HUES48 (cell line): ENCODE data around the gene TWIST2.

Experiments
- H3K27ac ChIP-seq: one replicate; pipeline ENCODE4 v1.7.0; 2013; ENCODE audit warnings: low read depth, low read length, inconsistent platforms
- H3K27me3 ChIP-seq: 2 replicates; pipeline ENCODE4 v1.6.1; 2013; ENCODE audit warnings: mild to moderate bottlenecking, low read length; ENCODE audit not compliant: control insufficient read depth, insufficient read depth
- H3K36me3 ChIP-seq: 2 replicates; pipeline ENCODE4 v1.6.1; 2013; ENCODE audit warnings: low read length; ENCODE audit not compliant: control insufficient read depth, insufficient read depth
- H3K4me1 ChIP-seq: 2 replicates; pipeline ENCODE4 v1.6.1; 2013; ENCODE audit warnings: mild to moderate bottlenecking, low read length; ENCODE audit not compliant: control insufficient read depth, insufficient read depth
- H3K4me3 ChIP-seq: 2 replicates; pipeline ENCODE4 v1.5.1; 2013; ENCODE audit warnings: mild to moderate bottlenecking, low read depth, low read length
- H3K9ac ChIP-seq: 2 replicates; pipeline ENCODE4 v1.6.1; 2013; ENCODE audit warnings: mild to moderate bottlenecking, low read depth, low read length, moderate library complexity
- H3K9me3 ChIP-seq: 2 replicates; pipeline ENCODE4 v1.6.1; 2013; ENCODE audit warnings: low read length; ENCODE audit not compliant: control insufficient read depth, insufficient read depth

TWIST2 gene

DNA sequence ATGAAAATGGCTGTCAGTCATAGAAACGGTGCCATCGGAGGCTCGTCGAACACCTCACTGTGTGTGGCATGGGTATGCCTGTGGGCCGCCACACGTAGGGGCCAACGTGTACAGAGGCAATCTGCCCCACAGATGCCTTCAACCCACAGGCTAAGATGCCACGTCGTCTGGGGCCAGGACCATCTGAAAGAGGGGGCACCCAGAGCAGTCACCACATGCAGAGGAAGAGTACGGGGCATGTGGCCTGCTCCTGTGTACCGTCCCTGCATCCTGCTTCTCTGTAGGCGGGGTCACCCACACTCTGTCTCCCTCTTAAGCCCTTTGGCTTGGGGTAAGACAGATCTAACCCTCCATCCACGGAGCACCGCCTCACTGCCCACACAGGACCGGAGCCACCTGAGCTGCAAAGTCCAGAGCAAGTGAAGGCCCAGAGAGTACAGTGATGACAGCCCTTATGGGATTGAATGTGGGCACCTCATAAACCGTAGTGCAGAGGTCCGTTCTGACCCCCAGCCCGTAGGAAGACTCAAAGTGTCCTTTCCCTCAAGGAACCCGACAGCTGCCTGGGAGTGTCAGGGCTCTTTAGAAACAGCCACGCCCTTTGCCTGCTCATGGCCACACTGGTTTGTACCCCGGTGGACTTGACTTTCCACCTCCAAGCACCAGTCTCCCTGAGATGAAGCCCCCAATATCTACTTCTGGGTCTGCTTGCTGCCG lies 66.2 kb downstream of the TWIST2 start:
- Histone ChIP-seq H3K27ac (no peak overlapping the region), H3K36me3 (no peaks in the 10 kb centered on the region), H3K4me1 (no peaks in the 10 kb centered on the region), H3K4me3 (no peak overlapping the region), H3K9ac (no peak overlapping the region), H3K9me3 (no peaks in the 10 kb centered on the region), H3K27me3 (no peaks in the 10 kb centered on the region)

DNA sequence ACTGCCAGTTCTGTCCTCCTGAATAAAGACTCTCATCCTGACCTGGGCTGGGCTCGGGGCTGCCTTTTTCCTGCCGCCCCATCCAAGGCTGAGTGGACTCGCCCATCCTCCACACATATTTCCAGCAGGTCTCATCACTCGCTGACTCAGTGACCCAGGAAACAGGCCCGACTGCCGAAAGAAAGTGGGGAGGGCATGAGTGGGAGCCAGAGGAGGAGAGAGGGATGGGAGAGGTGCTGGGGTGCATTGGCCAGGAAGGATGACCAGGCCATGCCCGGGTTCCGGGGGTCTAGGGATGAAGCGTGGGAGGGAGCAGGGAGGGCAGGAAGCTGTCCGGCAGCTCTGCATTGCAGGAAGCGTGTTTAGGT lies 66.7 kb downstream of the TWIST2 start:
- no peak overlapping the region for H3K9ac ChIP-seq
- H3K4me3 ChIP-seq = no peak overlapping the region
- H3K27me3 ChIP-seq = no peaks in the 10 kb centered on the region
- H3K4me1 ChIP-seq = no peaks in the 10 kb centered on the region
- no peaks in the 10 kb centered on the region for H3K9me3 ChIP-seq
- H3K27ac ChIP-seq = no peak overlapping the region
- H3K36me3 ChIP-seq = no peaks in the 10 kb centered on the region

DNA sequence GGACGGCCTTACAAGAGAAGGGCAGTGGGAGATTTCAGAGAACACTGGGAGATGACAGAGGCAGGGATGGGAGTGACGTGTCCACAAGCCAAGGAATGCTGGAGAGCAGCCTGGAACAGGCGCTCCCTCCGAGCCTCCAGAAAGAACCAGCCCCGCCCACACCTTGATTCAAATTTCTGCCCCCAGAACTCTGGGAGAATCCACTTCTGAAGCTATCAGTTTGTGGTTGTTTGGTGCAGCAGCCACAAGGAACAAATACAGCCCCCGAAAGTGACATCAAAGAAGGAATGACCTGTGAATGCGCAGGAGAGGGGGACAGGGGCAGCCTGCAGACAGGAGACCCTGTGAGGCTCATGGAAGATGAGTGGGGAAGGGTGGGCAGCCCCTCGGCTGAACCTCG lies 67.3 kb downstream of the TWIST2 start:
- Histone ChIP-seq H3K27ac (no peak overlapping the region), H3K9ac (no peak overlapping the region), H3K4me3 (no peak overlapping the region), H3K27me3 (no peaks in the 10 kb centered on the region), H3K36me3 (no peaks in the 10 kb centered on the region), H3K4me1 (no peaks in the 10 kb centered on the region), H3K9me3 (no peaks in the 10 kb centered on the region)

DNA sequence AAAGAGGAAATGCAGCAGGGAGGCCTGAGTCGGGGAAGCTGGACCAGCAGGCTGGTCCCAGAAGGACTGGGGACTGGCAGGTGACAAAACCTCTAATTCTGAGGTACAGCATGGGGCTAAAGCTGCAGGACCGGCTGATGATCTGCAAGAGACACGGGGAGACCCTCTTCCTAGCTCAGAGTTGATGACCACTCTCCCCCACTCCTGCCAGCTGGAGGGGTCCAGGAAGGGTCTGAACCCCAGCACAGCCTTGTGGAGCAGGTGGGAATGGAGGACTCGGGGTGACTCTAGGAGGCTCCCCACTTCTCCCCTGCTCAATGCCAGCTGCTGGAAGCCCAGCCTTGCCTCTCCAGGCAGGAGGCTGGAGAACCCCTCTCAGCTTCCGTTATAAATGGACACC lies 67.7 kb downstream of the TWIST2 start:
- no peaks in the 10 kb centered on the region for H3K9me3 ChIP-seq

DNA sequence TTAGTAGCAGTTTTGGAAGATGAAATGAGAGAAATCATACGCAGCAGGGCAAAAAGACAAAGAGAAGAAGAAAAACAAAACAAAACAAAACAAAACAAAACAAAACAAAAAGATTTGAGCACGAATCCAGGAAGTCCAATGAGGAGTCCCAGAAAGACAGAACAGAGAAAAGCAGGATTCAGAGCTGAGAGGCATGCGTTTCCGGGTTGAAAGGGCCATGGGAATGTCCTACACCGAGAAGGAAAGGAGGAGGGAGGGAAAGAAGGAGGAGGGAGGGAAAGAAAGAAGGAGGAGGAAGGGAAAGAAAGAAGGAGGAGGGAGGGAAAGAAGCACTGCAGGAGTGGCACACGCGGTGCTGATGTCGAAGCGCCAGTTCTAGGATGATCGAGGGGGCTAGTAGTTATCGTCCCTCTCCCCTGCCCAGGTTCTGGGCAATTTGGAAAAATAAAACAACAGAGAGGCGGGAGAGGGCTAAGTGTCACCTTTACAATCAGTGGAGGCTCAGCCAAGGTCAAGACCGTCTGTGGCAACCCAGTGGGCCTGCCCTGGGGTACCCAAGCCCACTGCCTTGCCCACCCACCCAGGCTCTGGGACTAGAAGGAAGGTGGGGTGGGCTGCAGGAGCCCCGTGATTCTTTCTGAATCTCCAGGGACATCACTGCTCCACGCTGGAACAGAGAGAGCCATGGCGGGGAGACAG lies 68.4 kb downstream of the TWIST2 start:
- no peak overlapping the region for H3K27ac ChIP-seq
- no peak overlapping the region for H3K9ac ChIP-seq
- H3K9me3 ChIP-seq = no peaks in the 10 kb centered on the region
- no peaks in the 10 kb centered on the region for H3K27me3 ChIP-seq
- no peak overlapping the region for H3K4me3 ChIP-seq
- H3K36me3 ChIP-seq = no peaks in the 10 kb centered on the region
- H3K4me1 ChIP-seq = no peaks in the 10 kb centered on the region

More for the DNA sequence above, 67.7 kb downstream of the TWIST2 start:
- H3K27ac ChIP-seq = no peak overlapping the region
- no peaks in the 10 kb centered on the region for H3K27me3 ChIP-seq
- H3K36me3 ChIP-seq = no peaks in the 10 kb centered on the region
- H3K4me3 ChIP-seq = no peak overlapping the region
- no peaks in the 10 kb centered on the region for H3K4me1 ChIP-seq
- H3K9ac ChIP-seq = no peak overlapping the region

DNA sequence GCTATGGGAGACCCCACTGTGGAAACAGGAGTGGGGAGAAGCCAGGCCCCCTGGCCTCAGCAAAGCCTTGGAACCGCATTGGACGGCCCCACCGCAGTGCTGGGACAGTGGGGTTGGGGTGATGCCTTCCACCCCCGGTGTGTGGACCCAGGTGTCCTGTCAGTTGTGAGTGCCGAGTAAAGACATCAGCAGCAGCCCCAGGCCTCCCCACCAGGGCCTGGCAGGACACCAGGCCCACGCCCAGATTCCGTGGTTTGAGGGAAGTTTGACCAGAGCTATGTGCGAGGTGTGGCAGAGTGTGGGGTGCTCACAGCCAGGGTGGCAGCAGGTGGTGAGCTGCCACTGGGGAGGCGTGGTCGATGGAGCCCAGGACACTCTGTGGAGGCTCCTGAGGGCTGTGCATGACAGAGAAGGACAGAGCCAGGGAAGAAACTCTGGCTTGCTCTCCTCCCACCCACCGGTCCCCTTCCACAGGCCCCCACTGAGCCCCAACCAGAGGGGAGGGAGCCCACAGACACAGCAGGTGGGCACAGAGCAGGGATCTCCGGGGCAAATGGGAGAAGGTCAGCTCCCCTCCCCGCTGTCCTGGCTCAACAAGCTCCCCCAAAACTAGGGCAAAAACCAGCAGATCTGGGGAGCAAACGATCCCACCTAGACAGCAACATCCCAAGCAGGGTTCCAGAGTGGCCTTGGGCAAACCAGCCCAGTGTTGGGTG lies 69.1 kb downstream of the TWIST2 start:
- Histone ChIP-seq H3K4me1 (no peaks in the 10 kb centered on the region), H3K36me3 (no peaks in the 10 kb centered on the region), H3K9me3 (no peaks in the 10 kb centered on the region), H3K4me3 (no peak overlapping the region), H3K27me3 (no peaks in the 10 kb centered on the region), H3K9ac (no peak overlapping the region), H3K27ac (no peak overlapping the region)

DNA sequence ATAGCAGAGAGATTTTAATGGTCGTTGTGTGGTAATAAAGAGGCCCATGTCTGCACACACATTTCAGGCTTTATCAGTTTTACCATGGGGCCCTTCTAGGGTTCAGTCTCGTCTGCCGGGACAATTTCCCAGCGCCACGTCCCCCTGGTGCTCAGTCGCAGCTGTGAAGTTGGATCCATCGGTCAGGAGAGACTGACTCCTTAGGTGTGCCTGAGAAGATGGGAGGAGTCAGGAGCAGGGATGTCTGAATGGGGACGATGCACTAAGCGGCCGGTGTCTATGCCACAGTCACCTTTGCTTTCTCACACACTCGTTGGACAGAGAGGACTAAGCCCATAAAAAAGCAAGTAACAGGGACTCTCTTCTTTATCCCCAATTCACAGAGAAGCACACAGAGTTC lies 71.4 kb downstream of the TWIST2 start:
- Histone ChIP-seq H3K36me3 (no peaks in the 10 kb centered on the region), H3K27me3 (no peaks in the 10 kb centered on the region), H3K4me1 (no peaks in the 10 kb centered on the region)

GRCh38 chr2:238920053-238920452 lies 72.2 kb downstream of the TWIST2 start:
- no peak overlapping the region for H3K9ac ChIP-seq
- no peak overlapping the region for H3K4me3 ChIP-seq
- no peaks in the 10 kb centered on the region for H3K9me3 ChIP-seq
- H3K4me1 ChIP-seq = no peaks in the 10 kb centered on the region
- H3K27ac ChIP-seq = no peak overlapping the region
- no peaks in the 10 kb centered on the region for H3K27me3 ChIP-seq
- no peaks in the 10 kb centered on the region for H3K36me3 ChIP-seq

More for the DNA sequence above, 71.4 kb downstream of the TWIST2 start:
- Histone ChIP-seq H3K4me3 (no peak overlapping the region), H3K9ac (no peak overlapping the region), H3K9me3 (no peaks in the 10 kb centered on the region), H3K27ac (no peak overlapping the region)

GRCh38 chr2:238920601-238921001 lies 72.7 kb downstream of the TWIST2 start:
- no peaks in the 10 kb centered on the region for H3K36me3 ChIP-seq
- no peak overlapping the region for H3K9ac ChIP-seq
- H3K9me3 ChIP-seq = no peaks in the 10 kb centered on the region
- no peaks in the 10 kb centered on the region for H3K27me3 ChIP-seq
- no peaks in the 10 kb centered on the region for H3K4me1 ChIP-seq
- no peak overlapping the region for H3K27ac ChIP-seq
- H3K4me3 ChIP-seq = no peak overlapping the region

DNA sequence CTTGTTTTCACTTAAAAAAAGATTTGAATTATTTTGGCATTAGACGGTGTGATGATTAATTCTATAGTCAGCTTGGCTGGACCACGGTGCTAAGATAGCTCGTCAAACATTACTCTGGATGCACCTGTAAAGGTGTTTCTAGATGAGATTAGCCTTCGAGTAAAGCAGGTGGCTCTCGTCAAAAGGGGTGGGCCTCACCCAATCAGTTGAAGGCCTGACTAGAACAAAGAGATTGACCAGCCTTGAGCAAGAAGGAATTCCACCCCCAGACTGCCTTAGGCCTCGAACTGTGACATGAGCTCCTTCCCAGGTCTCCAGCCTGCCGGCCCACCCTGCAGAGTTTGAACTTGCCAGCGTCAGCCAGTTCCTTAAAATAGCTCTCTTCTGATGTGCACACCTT lies 73.4 kb downstream of the TWIST2 start:
- no peaks in the 10 kb centered on the region for H3K27me3 ChIP-seq
- H3K9ac ChIP-seq = no peak overlapping the region
- H3K4me1 ChIP-seq = no peaks in the 10 kb centered on the region
- H3K4me3 ChIP-seq = no peak overlapping the region
- no peak overlapping the region for H3K27ac ChIP-seq
- H3K9me3 ChIP-seq = no peaks in the 10 kb centered on the region
- no peaks in the 10 kb centered on the region for H3K36me3 ChIP-seq

DNA sequence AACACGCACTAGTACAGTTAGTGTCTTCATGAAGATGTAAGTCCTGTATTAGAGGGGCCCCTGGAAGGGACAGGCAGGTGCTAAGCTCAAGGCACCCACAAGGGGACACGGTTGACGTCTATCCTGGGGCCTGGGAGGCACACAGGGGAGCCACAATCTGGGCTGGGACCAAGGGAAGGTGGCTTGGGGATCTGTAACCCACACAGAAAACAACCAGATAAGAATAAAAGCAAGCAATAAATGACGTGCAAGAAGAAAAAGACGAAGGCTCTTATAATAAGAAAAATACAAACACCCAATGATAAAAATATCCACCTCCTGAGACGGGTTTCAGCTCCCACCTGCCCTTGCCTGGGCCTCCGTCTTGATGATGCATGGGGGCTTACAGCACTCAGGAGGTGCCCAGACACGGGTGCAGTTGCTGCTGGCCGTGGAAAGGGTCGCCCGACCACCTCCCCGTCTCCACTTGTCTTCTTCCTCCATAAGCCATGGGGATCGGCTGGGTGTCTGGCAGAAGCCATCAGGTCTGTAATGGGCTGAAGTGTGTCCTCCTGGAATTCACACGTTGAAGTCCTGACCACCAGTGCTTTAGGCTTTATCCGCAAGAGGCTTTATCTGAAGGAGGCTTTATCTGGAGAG lies 73.9 kb downstream of the TWIST2 start:
- H3K9me3 ChIP-seq = no peaks in the 10 kb centered on the region
- no peak overlapping the region for H3K4me3 ChIP-seq
- H3K27me3 ChIP-seq = no peaks in the 10 kb centered on the region
- H3K9ac ChIP-seq = no peak overlapping the region
- H3K4me1 ChIP-seq = no peaks in the 10 kb centered on the region
- no peaks in the 10 kb centered on the region for H3K36me3 ChIP-seq
- no peak overlapping the region for H3K27ac ChIP-seq
